Raji (cell line): ENCODE data around the gene VSIG8.

Experiments
- POLR2A ChIP-seq: IDR thresholded peaks from 2 replicates; pipeline ENCODE4 v1.6.1; 2011; ENCODE audit warnings: low read depth, low read length, control low read depth; ENCODE audit not compliant: insufficient read depth

The VSIG8 gene

GRCh38 chr1:159830722-159831121 lies 31.7 kb downstream of the VSIG8 start:
- TF ChIP-seq POLR2A: no peak

- TF ChIP-seq POLR2A: no peak
Measured at GRCh38 chr1:159829822-159830465, 32.5 kb downstream of the VSIG8 start.

- no peak for TF ChIP-seq POLR2A
Measured at GRCh38 chr1:159829273-159829634, 33.2 kb downstream of the VSIG8 start.

- TF ChIP-seq POLR2A: no peak
Measured at GRCh38 chr1:159828581-159829272, 33.7 kb downstream of the VSIG8 start.

- no peak for TF ChIP-seq POLR2A
Measured at GRCh38 chr1:159828176-159828575, 34.3 kb downstream of the VSIG8 start.

- no peak for TF ChIP-seq POLR2A
Measured at GRCh38 chr1:159827549-159827948, 34.9 kb downstream of the VSIG8 start.

GRCh38 chr1:159827102-159827490 lies 35.4 kb downstream of the VSIG8 start:
- no peak for TF ChIP-seq POLR2A

- TF ChIP-seq POLR2A: no peak
Measured at GRCh38 chr1:159826441-159827101, 35.9 kb downstream of the VSIG8 start, which contains the start of gene SLAMF8. Gene SLAMF8, plus strand, starts transcription at chr1:159826873. Its CDS starts 26 bp downstream, at chr1:159826899.

- TF ChIP-seq POLR2A: no peak
Measured at GRCh38 chr1:159825564-159825963, 36.9 kb downstream of the VSIG8 start.

- TF ChIP-seq POLR2A: no peak
Measured at GRCh38 chr1:159823406-159823805, 39.1 kb downstream of the VSIG8 start.

- TF ChIP-seq POLR2A: no peak
Measured at GRCh38 chr1:159821171-159821867, 41.1 kb downstream of the VSIG8 start.

- no peak for TF ChIP-seq POLR2A
Measured at GRCh38 chr1:159817276-159818041, 45.0 kb downstream of the VSIG8 start.

- TF ChIP-seq POLR2A: no peak
Measured at GRCh38 chr1:159815926-159816325, 46.5 kb downstream of the VSIG8 start.

GRCh38 chr1:159804924-159805323 lies 57.5 kb downstream of the VSIG8 start:
- TF ChIP-seq POLR2A: no peak
